Dermis microvascular lymphatic vessel endothelial cell (primary cell): ENCODE measurements around the gene TM9SF3. TPM values are rescaled to one million over a fixed set of nuclear protein-coding genes. Genes with fewer than 3 reads are reported as not detected.

Source experiments
- DNase-seq, 2 donors: peaks; one replicate each; pipeline versions ENCODE4 v3.0.0 to v3.0.0-alpha.2; 2010; ENCODE audit warnings: low read depth in 2 of 2
- total RNA-seq: library from RNA; depleted of rRNA; stranded (reverse); fragments of >200 nt; gene quantifications from 2 replicates; pipeline ENCODE4 v1.2.1, GENCODE V29; 2014

Gene TM9SF3
- total RNA-seq, 1 donor from 2014 or later, result 69.2 TPM

GRCh38 chr10:96470116-96470743 lies 116.6 kb downstream of the TM9SF3 start:
- peak; percentile 7 to 43 for DNase-seq

- no peak for DNase-seq
Measured at GRCh38 chr10:96468845-96469244, 118.0 kb downstream of the TM9SF3 start.

Other genes starting within 250 kb of the TM9SF3 start
- not detected in 2 replicates for gene OPALIN, start 228.0 kb downstream of the TM9SF3 start, total RNA-seq
- gene TLL2, start 73.1 kb downstream of the TM9SF3 start, total RNA-seq, result under 0.01 and 0.13 TPM in 2 replicates
- under 0.01 and 0.13 TPM in 2 replicates for gene PIK3AP1, start 133.5 kb upstream of the TM9SF3 start, total RNA-seq
- gene LCOR, start 245.3 kb upstream of the TM9SF3 start, total RNA-seq, result 9.6 and 10.5 TPM in 2 replicates